ENCODE results near the gene YTHDF2. TPM values are rescaled to one million over a fixed set of nuclear protein-coding genes. Genes with fewer than 3 reads are reported as not detected.

YTHDF2 gene
- total RNA-seq, 2 donors from 2014 or later = 59.0 to 71.7 TPM

- intact Hi-C loops (cut with DNase I) = no loop called here
- Histone ChIP-seq H3K9ac (ENCODE audit: low read depth in 2 of 2, low read length in 2 of 2) (no peak overlapping the region), H3K4me1 (no peaks in the 10 kb centered on the region), H3K27ac (no peak overlapping the region), H3K27me3 (no peaks in the 10 kb centered on the region), H3K36me3 (no peaks in the 10 kb centered on the region), H3K9me3 (no peaks in the 10 kb centered on the region), H3K4me3 (no peak overlapping the region)
- no peak for DNase-seq
- no peak for TF ChIP-seq CTCF (IDR thresholded peaks at IDR 0.05)
Observed at GRCh38 chr1:28803662-28804061, 66.9 kb downstream of the YTHDF2 start.

GRCh38 chr1:28804071-28804470, 67.3 kb downstream of the YTHDF2 start:
- intact Hi-C loops (cut with DNase I) = no loop called here
- Histone ChIP-seq H3K9ac (ENCODE audit: low read depth in 2 of 2, low read length in 2 of 2) (no peak overlapping the region), H3K4me3 (no peak overlapping the region), H3K27ac (no peak overlapping the region), H3K36me3 (no peaks in the 10 kb centered on the region), H3K4me1 (no peaks in the 10 kb centered on the region), H3K27me3 (no peaks in the 10 kb centered on the region), H3K9me3 (no peaks in the 10 kb centered on the region)
- DNase-seq = no peak
- no peak for TF ChIP-seq CTCF (IDR thresholded peaks at IDR 0.05)

GRCh38 chr1:28807046-28807445, 70.3 kb downstream of the YTHDF2 start:
- no peak for TF ChIP-seq CTCF (IDR thresholded peaks at IDR 0.05)
- intact Hi-C loops (cut with DNase I) = no loop called here
- Histone ChIP-seq H3K4me3 (no peak overlapping the region), H3K9me3 (no peaks in the 10 kb centered on the region), H3K9ac (ENCODE audit: low read depth in 2 of 2, low read length in 2 of 2) (no peak overlapping the region), H3K4me1 (no peaks in the 10 kb centered on the region), H3K27ac (no peak overlapping the region), H3K36me3 (no peaks in the 10 kb centered on the region), H3K27me3 (peaks cover 16% of the 10 kb centered on the region)
- no peak for DNase-seq

- Histone ChIP-seq H3K27ac (no peak overlapping the region), H3K4me1 (no peaks in the 10 kb centered on the region), H3K9me3 (no peaks in the 10 kb centered on the region), H3K27me3 (peaks cover 24% of the 10 kb centered on the region), H3K36me3 (no peaks in the 10 kb centered on the region), H3K4me3 (no peak overlapping the region), H3K9ac (ENCODE audit: low read depth in 2 of 2, low read length in 2 of 2) (no peak overlapping the region)
- no peak for TF ChIP-seq CTCF (IDR thresholded peaks at IDR 0.05)
- DNase-seq = no peak
- intact Hi-C loops (cut with DNase I) = no loop called here
Observed at GRCh38 chr1:28807986-28808385, 71.2 kb downstream of the YTHDF2 start.

GRCh38 chr1:28811369-28811765, 74.6 kb downstream of the YTHDF2 start:
- no peaks in the 10 kb centered on the region for H3K9me3 ChIP-seq
- no peaks in the 10 kb centered on the region for H3K4me1 ChIP-seq
- no peak overlapping the region for H3K9ac ChIP-seq (ENCODE audit: low read depth in 2 of 2, low read length in 2 of 2)
- no peak for TF ChIP-seq CTCF (IDR thresholded peaks at IDR 0.05)
- intact Hi-C loops (cut with DNase I) = no loop called here
- no peaks in the 10 kb centered on the region for H3K36me3 ChIP-seq
- H3K4me3 ChIP-seq = no peak overlapping the region
- no peak overlapping the region for H3K27ac ChIP-seq
- peaks cover 40% of the 10 kb centered on the region for H3K27me3 ChIP-seq
- DNase-seq = no peak

Measured in colonic mucosa (tissue), 4 donors.